IMR-90 (cell line): ENCODE measurements around the gene TCEA2. TPM values are rescaled to one million over a fixed set of nuclear protein-coding genes. Genes with fewer than 3 reads are reported as not detected.

Experiments
- ATAC-seq: fragments of 200-7000 bp; cut with Tn5 transposase; 2 replicates; pipeline ENCODE4 v1.9.1; 2020; ENCODE audit warnings: low read depth, mild to moderate bottlenecking, moderate library complexity
- BruUV-seq: library from RNA; stranded (reverse); fragments of 400-500 nt; replicated peaks from 2 replicates; lab custom pipeline; 2021; lab: Mats Ljungman, UMichigan
- CTCF ChIA-PET: fragments of 300-600 bp; formaldehyde crosslinking; extraction: SDS; loops from one replicate; lab custom pipeline; 2021; ENCODE audit warnings: antibody characterized with exemption; lab: Yijun Ruan, JAX
- POLR2A ChIA-PET: fragments of 300-600 bp; sonication (Branson Sonifier 250); formaldehyde crosslinking; loops from one replicate; lab custom pipeline; 2022; ENCODE audit warnings: antibody characterized with exemption; ENCODE audit not compliant: unreplicated experiment; lab: Charles Lee
- DNase-seq: peaks from one replicate; pipeline ENCODE4 v3.0.0; 2013
- H2AFZ ChIP-seq: replicated peaks from 2 replicates; pipeline ENCODE3; 2013; ENCODE audit warnings: low read length, mild to moderate bottlenecking; ENCODE audit not compliant: poor library complexity
- H2AK5ac ChIP-seq: 2 replicates; pipeline ENCODE4 v1.6.1; 2013; ENCODE audit warnings: low read depth, low read length, inconsistent platforms
- H2AK9ac ChIP-seq: replicated peaks from 2 replicates; pipeline ENCODE3; 2013; ENCODE audit warnings: mild to moderate bottlenecking, low read depth, low read length, moderate library complexity; ENCODE audit not compliant: poor library complexity
- H2BK120ac ChIP-seq: 2 replicates; pipeline ENCODE4 v1.6.1; 2013; ENCODE audit warnings: low read depth, low read length, inconsistent platforms
- H2BK15ac ChIP-seq: 3 replicates; pipeline ENCODE4 v1.6.1; 2013; ENCODE audit warnings: low read depth, low read length, inconsistent platforms
- H2BK20ac ChIP-seq: 2 replicates; pipeline ENCODE4 v1.6.1; 2013; ENCODE audit warnings: low read depth, mild to moderate bottlenecking, inconsistent platforms, low read length, moderate library complexity
- H2BK5ac ChIP-seq: 2 replicates; pipeline ENCODE4 v1.6.1; 2013; ENCODE audit warnings: mild to moderate bottlenecking, low read depth, low read length, inconsistent platforms; ENCODE audit not compliant: poor library complexity, severe bottlenecking
- H3K14ac ChIP-seq: replicated peaks from 2 replicates; pipeline ENCODE4 v1.6.1; 2013; ENCODE audit warnings: low read depth, low read length, inconsistent platforms
- H3K18ac ChIP-seq: 2 replicates; pipeline ENCODE4 v1.6.1; 2013; ENCODE audit warnings: low read depth, low read length, control low read depth
- H3K23ac ChIP-seq: 2 replicates; pipeline ENCODE4 v1.6.1; 2013; ENCODE audit warnings: low read depth, low read length, inconsistent platforms
- H3K27ac ChIP-seq: 2 replicates; pipeline ENCODE4 v1.5.1; 2013; ENCODE audit warnings: mild to moderate bottlenecking, control low read depth, low read length; ENCODE audit not compliant: insufficient read depth
- H3K27me3 ChIP-seq: 2 replicates; pipeline ENCODE4 v1.6.1; 2013; ENCODE audit warnings: low read length; ENCODE audit not compliant: control insufficient read depth, insufficient read depth
- H3K36me3 ChIP-seq: 2 replicates; pipeline ENCODE4 v1.6.1; 2013; ENCODE audit warnings: low read length, mixed read lengths; ENCODE audit not compliant: control insufficient read depth, insufficient read depth
- H3K4ac ChIP-seq: 2 replicates; pipeline ENCODE4 v1.6.1; 2013; ENCODE audit warnings: low read depth, low read length, inconsistent platforms
- H3K4me1 ChIP-seq: 2 replicates; pipeline ENCODE4 v1.6.1; 2013; ENCODE audit warnings: low read length, mixed read lengths; ENCODE audit not compliant: control insufficient read depth, insufficient read depth
- H3K4me2 ChIP-seq: 2 replicates; pipeline ENCODE4 v1.6.1; 2013; ENCODE audit warnings: low read depth, mild to moderate bottlenecking, control low read depth, low read length, moderate library complexity
- H3K4me3 ChIP-seq: 2 replicates; pipeline ENCODE4 v1.5.1; 2013; ENCODE audit warnings: low read depth, mild to moderate bottlenecking, control low read depth, low read length, moderate library complexity; ENCODE audit not compliant: insufficient read depth
- H3K56ac ChIP-seq: 2 replicates; pipeline ENCODE4 v1.6.1; 2013; ENCODE audit warnings: low read length, inconsistent platforms; ENCODE audit not compliant: insufficient read depth; ENCODE audit errors: extremely low read depth
- H3K79me1 ChIP-seq, 2 experiments: 2 replicates each; pipeline ENCODE4 v1.6.1; 2013; ENCODE audit warnings: low read length in 2 of 2, inconsistent platforms in 1 of 2, low read depth in 1 of 2
- H3K9ac ChIP-seq: 2 replicates; pipeline ENCODE4 v1.6.1; 2013; ENCODE audit warnings: low read depth, low read length, control low read depth
- H3K9me1 ChIP-seq: 2 replicates; pipeline ENCODE4 v1.6.1; 2013; ENCODE audit warnings: low read length, inconsistent platforms; ENCODE audit not compliant: insufficient read depth
- H3K9me3 ChIP-seq: 2 replicates; pipeline ENCODE4 v1.6.1; 2013; ENCODE audit warnings: low read length; ENCODE audit not compliant: control insufficient read depth, insufficient read depth
- H4K20me1 ChIP-seq: 2 replicates; pipeline ENCODE4 v1.6.1; 2013; ENCODE audit warnings: low read length, inconsistent platforms; ENCODE audit not compliant: insufficient read depth
- H4K5ac ChIP-seq: 2 replicates; pipeline ENCODE4 v1.6.1; 2013; ENCODE audit warnings: mild to moderate bottlenecking, low read depth, low read length, control low read depth
- H4K8ac ChIP-seq, 2 experiments: 2 replicates each; pipeline ENCODE4 v1.6.1; 2013; ENCODE audit warnings: low read depth in 2 of 2, low read length in 2 of 2, control low read depth in 1 of 2, inconsistent platforms in 1 of 2
- H4K91ac ChIP-seq: 2 replicates; pipeline ENCODE4 v1.6.1; 2013; ENCODE audit warnings: low read depth, low read length, inconsistent platforms; ENCODE audit not compliant: insufficient read depth
- BHLHE40 ChIP-seq: fragments of 150-350 bp; IDR thresholded peaks from 2 replicates; pipeline ENCODE4 v1.6.1; 2016; ENCODE audit warnings: mild to moderate bottlenecking, low read depth, low read length
- CEBPB ChIP-seq: IDR thresholded peaks from 2 replicates; pipeline ENCODE4 v1.6.1; 2012; ENCODE audit warnings: low read depth, low read length, improper control_type of control experiment
- CHD1 ChIP-seq: IDR thresholded peaks from 2 replicates; pipeline ENCODE4 v1.6.1; 2012; ENCODE audit warnings: low read depth, low read length, improper control_type of control experiment
- CTCF ChIP-seq: conservative IDR thresholded peaks from 2 replicates; pipeline ENCODE4 v1.5.1; 2012; ENCODE audit warnings: mild to moderate bottlenecking, low read depth, low read length, improper control_type of control experiment
- FOS ChIP-seq: fragments of 150-350 bp; IDR thresholded peaks from 2 replicates; pipeline ENCODE4 v1.6.1; 2016; ENCODE audit warnings: low read depth, low read length
- MAFK ChIP-seq: IDR thresholded peaks from 2 replicates; pipeline ENCODE4 v1.6.1; 2012; ENCODE audit warnings: low read depth, low read length, improper control_type of control experiment
- MAZ ChIP-seq: IDR thresholded peaks from 2 replicates; pipeline ENCODE4 v1.6.1; 2012; ENCODE audit warnings: low read depth, mild to moderate bottlenecking, low read length, improper control_type of control experiment, moderate library complexity, borderline replicate concordance
- MXI1 ChIP-seq: IDR thresholded peaks from 2 replicates; pipeline ENCODE4 v1.6.1; 2012; ENCODE audit warnings: low read depth, mild to moderate bottlenecking, low read length, moderate library complexity, borderline replicate concordance
- NFE2L2 ChIP-seq: fragments of 150-350 bp; IDR thresholded peaks from 2 replicates; pipeline ENCODE4 v1.6.1; 2016; ENCODE audit warnings: low read depth, mild to moderate bottlenecking, low read length
- POLR2A ChIP-seq: IDR thresholded peaks from 2 replicates; pipeline ENCODE4 v1.6.1; 2012; ENCODE audit warnings: mild to moderate bottlenecking, low read depth, low read length
- RAD21 ChIP-seq: IDR thresholded peaks from 2 replicates; pipeline ENCODE4 v1.6.1; 2012; ENCODE audit warnings: low read length, improper control_type of control experiment
- RCOR1 ChIP-seq: IDR thresholded peaks from 2 replicates; pipeline ENCODE4 v1.6.1; 2012; ENCODE audit warnings: mild to moderate bottlenecking, low read length, improper control_type of control experiment; ENCODE audit not compliant: insufficient replicate concordance
- RFX5 ChIP-seq: IDR thresholded peaks from 2 replicates; pipeline ENCODE4 v1.8.0; 2012; ENCODE audit warnings: low read depth, mild to moderate bottlenecking, low read length, moderate library complexity
- SMC3 ChIP-seq: fragments of 150-350 bp; IDR thresholded peaks from 2 replicates; pipeline ENCODE4 v1.6.1; 2016; ENCODE audit warnings: low read depth, mild to moderate bottlenecking, antibody characterized with exemption, low read length, moderate library complexity
- USF2 ChIP-seq: fragments of 150-350 bp; IDR thresholded peaks from 2 replicates; pipeline ENCODE4 v1.6.1; 2017; ENCODE audit warnings: mild to moderate bottlenecking, antibody characterized with exemption, low read length, low read depth
- WGBS, 2 experiments: methylation state at CpG; one replicate each; pipeline versions ENCODE4 v1.1.5 to v1.1.7; 2013; ENCODE audit warnings: missing lambda C conversion rate in 2 of 2; ENCODE audit not compliant: insufficient read length in 1 of 2; ENCODE audit errors: extremely low coverage in 2 of 2; 5-methylcytosine and 5-hydroxymethylcytosine counted together
- dilution Hi-C: fragments of 300-500 bp; cut with HindIII; formaldehyde crosslinking; loops from one replicate; pipeline ENCODE4 v1.14.3; 2018; ENCODE audit warnings: low sequenced_read_pairs; ENCODE audit not compliant: unreplicated experiment
- in situ Hi-C: fragments of 300-500 bp; cut with MboI; formaldehyde crosslinking; loops from 3 replicates; pipeline ENCODE4 v1.14.3; 2019; ENCODE audit warnings: low sequenced_read_pairs, inconsistent platforms, mixed read lengths
- intact Hi-C: fragments of 100-400 bp; cut with micrococcal nuclease; formaldehyde crosslinking; loops from 2 replicates; pipeline ENCODE4 v1.10.0; 2022
- polyA plus RNA-seq, 3 experiments: library from polyadenylated mRNA; depleted of rRNA; stranded (reverse); fragments of >200 nt; gene quantifications; 2 replicates each; pipeline ENCODE4 v1.2.3, GENCODE V29; 2012; ENCODE audit warnings: low replicate concordance in 1 of 3
- total RNA-seq: library from RNA; depleted of rRNA; stranded (reverse); fragments of >200 nt; gene quantifications from 2 replicates; pipeline ENCODE4 v1.2.3, GENCODE V29; 2012
- TF ChIP-seq, protein P1 (sequence below): fragments of 150-350 bp; IDR thresholded peaks from 2 replicates; pipeline ENCODE4 v1.6.1; 2016; ENCODE audit warnings: low read depth, mild to moderate bottlenecking, low read length, moderate library complexity, borderline replicate concordance

Gene TCEA2
- total and polyA plus RNA-seq, 2 of the 4 experiments (the other 2 are of a cell fraction), result 9.3 to 30.0 TPM

GRCh38 chr20:64047968-64048401 is 15.0 kb upstream of the TCEA2 start:
- Histone ChIP-seq H3K4me3 (no peak overlapping the region), H2BK20ac (no peak overlapping the region), H4K20me1 (no peaks in the 10 kb centered on the region; the same call in 1 of the 2 replicates), H3K27me3 (peaks cover 66% of the 10 kb centered on the region), H3K9me1 (no peaks in the 10 kb centered on the region), H3K4me1 (no peaks in the 10 kb centered on the region; the same call in 1 of the 2 replicates), H2BK120ac (no peak overlapping the region), H3K18ac (no peak overlapping the region), H4K91ac (no peak overlapping the region), H3K36me3 (no peaks in the 10 kb centered on the region), H3K4me2 (no peak overlapping the region), H2AFZ (no peak overlapping the region), H2AK9ac (peak overlapping the region; percentile 28), H3K14ac (no peak overlapping the region), H3K9me3 (no peaks in the 10 kb centered on the region), H4K5ac (no peak overlapping the region), H3K27ac (no peak overlapping the region), H4K8ac (no peak overlapping the region), H2BK15ac (no peak overlapping the region), H2BK5ac (no peak overlapping the region), H3K4ac (no peak overlapping the region), H3K9ac (no peak overlapping the region), H3K23ac (no peak overlapping the region), H3K79me1 (no peaks in the 10 kb centered on the region), H2AK5ac (no peak overlapping the region), H3K56ac (no peak overlapping the region)
- dilution Hi-C loops (no loop called here), in situ Hi-C loops (no loop called here), intact Hi-C loops (no loop called here)
- DNase-seq, result no peak
- ChIA-PET CTCF (no interaction called here), POLR2A (no interaction called here)
- TF ChIP-seq RFX5 (no peak), CHD1 (no peak), CTCF (no peak), MXI1 (no peak), MAFK (no peak), RAD21 (no peak), CEBPB (no peak), MAZ (no peak), BHLHE40 (no peak), SMC3 (no peak), FOS (no peak), NFE2L2 (no peak), POLR2A (no peak), RCOR1 (no peak), USF2 (no peak)
- TF ChIP-seq, protein P1, sequence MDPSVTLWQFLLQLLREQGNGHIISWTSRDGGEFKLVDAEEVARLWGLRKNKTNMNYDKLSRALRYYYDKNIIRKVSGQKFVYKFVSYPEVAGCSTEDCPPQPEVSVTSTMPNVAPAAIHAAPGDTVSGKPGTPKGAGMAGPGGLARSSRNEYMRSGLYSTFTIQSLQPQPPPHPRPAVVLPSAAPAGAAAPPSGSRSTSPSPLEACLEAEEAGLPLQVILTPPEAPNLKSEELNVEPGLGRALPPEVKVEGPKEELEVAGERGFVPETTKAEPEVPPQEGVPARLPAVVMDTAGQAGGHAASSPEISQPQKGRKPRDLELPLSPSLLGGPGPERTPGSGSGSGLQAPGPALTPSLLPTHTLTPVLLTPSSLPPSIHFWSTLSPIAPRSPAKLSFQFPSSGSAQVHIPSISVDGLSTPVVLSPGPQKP, result no peak
- no peak for ATAC-seq
- WGBS, 2 experiments, result 21% methylated on average over 46 of the region's 49 CpGs; no CpG with 5 or more reads in 1 of the 2 experiments
- BruUV-seq, result no TSS peak
